Measurements from ENCODE around the gene PCDHB15.
"Not testable (repeated sequence)": the region's sequence is repeated elsewhere in the genome, so short reads cannot be mapped to it uniquely, and the experiment has no call there.

DNA sequence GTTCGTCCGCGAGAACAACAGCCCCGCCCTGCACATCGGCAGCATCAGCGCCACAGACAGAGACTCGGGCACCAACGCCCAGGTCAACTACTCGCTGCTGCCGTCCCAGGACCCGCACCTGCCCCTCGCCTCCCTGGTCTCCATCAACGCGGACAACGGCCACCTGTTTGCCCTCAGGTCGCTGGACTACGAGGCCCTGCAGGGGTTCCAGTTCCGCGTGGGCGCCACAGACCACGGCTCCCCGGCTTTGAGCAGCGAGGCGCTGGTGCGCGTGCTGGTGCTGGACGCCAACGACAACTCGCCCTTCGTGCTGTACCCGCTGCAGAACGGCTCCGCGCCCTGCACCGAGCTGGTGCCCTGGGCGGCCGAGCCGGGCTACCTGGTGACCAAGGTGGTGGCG lies 34.9 kb upstream of the PCDHB15 start:
- TF ChIP-seq POLR2A, POLR2AphosphoS5, EP300 (IDR thresholded peaks at IDR 0.05): not testable (repeated sequence)
- TF ChIP-seq, protein P1, sequence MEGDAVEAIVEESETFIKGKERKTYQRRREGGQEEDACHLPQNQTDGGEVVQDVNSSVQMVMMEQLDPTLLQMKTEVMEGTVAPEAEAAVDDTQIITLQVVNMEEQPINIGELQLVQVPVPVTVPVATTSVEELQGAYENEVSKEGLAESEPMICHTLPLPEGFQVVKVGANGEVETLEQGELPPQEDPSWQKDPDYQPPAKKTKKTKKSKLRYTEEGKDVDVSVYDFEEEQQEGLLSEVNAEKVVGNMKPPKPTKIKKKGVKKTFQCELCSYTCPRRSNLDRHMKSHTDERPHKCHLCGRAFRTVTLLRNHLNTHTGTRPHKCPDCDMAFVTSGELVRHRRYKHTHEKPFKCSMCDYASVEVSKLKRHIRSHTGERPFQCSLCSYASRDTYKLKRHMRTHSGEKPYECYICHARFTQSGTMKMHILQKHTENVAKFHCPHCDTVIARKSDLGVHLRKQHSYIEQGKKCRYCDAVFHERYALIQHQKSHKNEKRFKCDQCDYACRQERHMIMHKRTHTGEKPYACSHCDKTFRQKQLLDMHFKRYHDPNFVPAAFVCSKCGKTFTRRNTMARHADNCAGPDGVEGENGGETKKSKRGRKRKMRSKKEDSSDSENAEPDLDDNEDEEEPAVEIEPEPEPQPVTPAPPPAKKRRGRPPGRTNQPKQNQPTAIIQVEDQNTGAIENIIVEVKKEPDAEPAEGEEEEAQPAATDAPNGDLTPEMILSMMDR (IDR thresholded peaks at IDR 0.05), result not testable (repeated sequence)

All from suprapubic skin (tissue), 4 donors.